ENCODE measurements around the gene BTG1.

DNA sequence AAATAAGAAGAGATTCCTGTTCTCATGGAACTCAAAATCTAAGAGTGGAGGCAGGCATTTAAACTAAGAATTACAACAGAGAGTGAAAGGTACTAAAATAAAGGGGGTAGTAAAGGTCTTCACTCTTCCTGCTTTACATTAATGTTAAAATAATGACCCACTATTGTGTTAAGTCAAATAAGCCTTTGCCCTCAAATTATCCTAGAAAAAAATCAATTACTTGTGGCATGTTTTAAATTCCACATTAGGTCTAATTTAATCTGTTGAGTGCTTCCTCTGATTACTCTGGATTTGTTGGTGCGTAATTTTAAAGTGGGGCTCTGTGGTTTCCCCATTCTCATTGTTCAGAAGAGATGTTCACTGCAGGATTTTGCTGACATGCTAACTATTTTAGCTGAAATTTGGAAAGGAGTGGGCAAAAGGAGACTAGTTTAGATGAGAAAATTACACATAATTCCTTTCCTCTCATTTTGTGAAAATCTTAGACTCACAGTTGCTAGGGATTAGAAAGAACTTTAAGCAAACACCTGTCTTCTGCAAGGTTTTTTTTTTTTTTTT, 35.5 kb downstream of the BTG1 start:
- TF ChIP-seq ELF4 (IDR thresholded peaks at IDR 0.05) (no peak), SP1 (IDR thresholded peaks at IDR 0.05) (no peak)

Measured in HEK293T (cell line).